Loucy (cell line): ENCODE data around the gene C8B.

Experiments used
- EZH2phosphoT487 ChIP-seq: fragments of 200-600 bp; IDR thresholded peaks from 2 replicates; pipeline ENCODE4 v1.6.1; 2018; ENCODE audit warnings: antibody characterized with exemption, mild to moderate bottlenecking, moderate library complexity, borderline replicate concordance
- TF ChIP-seq, protein P1 (sequence below): fragments of 200-600 bp; sonication (generic); conservative IDR thresholded peaks from 2 replicates; pipeline ENCODE4 v1.5.1; 2014; ENCODE audit warnings: mild to moderate bottlenecking, antibody characterized with exemption, low read length

- TF ChIP-seq, protein P1, sequence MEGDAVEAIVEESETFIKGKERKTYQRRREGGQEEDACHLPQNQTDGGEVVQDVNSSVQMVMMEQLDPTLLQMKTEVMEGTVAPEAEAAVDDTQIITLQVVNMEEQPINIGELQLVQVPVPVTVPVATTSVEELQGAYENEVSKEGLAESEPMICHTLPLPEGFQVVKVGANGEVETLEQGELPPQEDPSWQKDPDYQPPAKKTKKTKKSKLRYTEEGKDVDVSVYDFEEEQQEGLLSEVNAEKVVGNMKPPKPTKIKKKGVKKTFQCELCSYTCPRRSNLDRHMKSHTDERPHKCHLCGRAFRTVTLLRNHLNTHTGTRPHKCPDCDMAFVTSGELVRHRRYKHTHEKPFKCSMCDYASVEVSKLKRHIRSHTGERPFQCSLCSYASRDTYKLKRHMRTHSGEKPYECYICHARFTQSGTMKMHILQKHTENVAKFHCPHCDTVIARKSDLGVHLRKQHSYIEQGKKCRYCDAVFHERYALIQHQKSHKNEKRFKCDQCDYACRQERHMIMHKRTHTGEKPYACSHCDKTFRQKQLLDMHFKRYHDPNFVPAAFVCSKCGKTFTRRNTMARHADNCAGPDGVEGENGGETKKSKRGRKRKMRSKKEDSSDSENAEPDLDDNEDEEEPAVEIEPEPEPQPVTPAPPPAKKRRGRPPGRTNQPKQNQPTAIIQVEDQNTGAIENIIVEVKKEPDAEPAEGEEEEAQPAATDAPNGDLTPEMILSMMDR: no peak
- TF ChIP-seq EZH2phosphoT487: no peak
Measured at GRCh38 chr1:56911098-56911938, 54.5 kb downstream of the C8B start.
